Panc1 (cell line): ENCODE data around the gene ADGRB3. TPM values are rescaled to one million over a fixed set of nuclear protein-coding genes. Genes with fewer than 3 reads are reported as not detected.

ENCODE experiments used
- ATAC-seq: fragments of 200-7000 bp; cut with Tn5 transposase; 2 replicates; pipeline ENCODE4 v1.9.1; 2020; ENCODE audit warnings: mild to moderate bottlenecking, moderate library complexity
- BruUV-seq: library from RNA; stranded (reverse); fragments of 400-500 nt; replicated peaks from 2 replicates; lab custom pipeline; 2021; lab: Mats Ljungman, UMichigan
- CTCF ChIA-PET: fragments of 300-600 bp; sonication (Branson Sonifier 250); formaldehyde crosslinking; loops from one replicate; lab custom pipeline; 2022; ENCODE audit warnings: antibody characterized with exemption; lab: Charles Lee
- POLR2A ChIA-PET: fragments of 300-600 bp; sonication (Branson Sonifier 250); formaldehyde crosslinking; loops from one replicate; lab custom pipeline; 2022; ENCODE audit warnings: antibody characterized with exemption; lab: Charles Lee
- DNase-seq: peaks from one replicate; pipeline ENCODE4 v3.0.0-alpha.2; 2010; ENCODE audit warnings: low read depth, low spot score
- H3K27ac ChIP-seq: 2 replicates; pipeline ENCODE4 v1.5.1; 2011; ENCODE audit warnings: mild to moderate bottlenecking, low read length, inconsistent platforms
- H3K27me3 ChIP-seq: fragments of 200-500 bp; sonication (Bioruptor generic); 2 replicates; pipeline ENCODE4 v1.6.0; 2014; ENCODE audit warnings: low read length, inconsistent platforms; ENCODE audit not compliant: control insufficient read depth, insufficient read depth
- H3K36me3 ChIP-seq: fragments of 200-500 bp; sonication (Bioruptor generic); 2 replicates; pipeline ENCODE4 v1.5.1; 2014; ENCODE audit warnings: inconsistent platforms, mild to moderate bottlenecking, low read length, moderate library complexity; ENCODE audit not compliant: control insufficient read depth, insufficient read depth
- H3K4me1 ChIP-seq: 2 replicates; pipeline ENCODE4 v1.5.1; 2011; ENCODE audit warnings: inconsistent platforms, mild to moderate bottlenecking, low read length, moderate library complexity; ENCODE audit not compliant: control insufficient read depth, insufficient read depth
- H3K4me3 ChIP-seq, 2 experiments: 2 replicates each; pipeline ENCODE4 v1.5.1; 2011 to 2012; ENCODE audit warnings: low read depth in 2 of 2, low read length in 2 of 2, mild to moderate bottlenecking in 2 of 2, inconsistent platforms in 1 of 2, moderate library complexity in 1 of 2
- H3K9me3 ChIP-seq: fragments of 200-500 bp; sonication (Bioruptor generic); 2 replicates; pipeline ENCODE4 v1.5.1; 2014; ENCODE audit warnings: low read depth, mild to moderate bottlenecking, inconsistent platforms, low read length, moderate library complexity; ENCODE audit not compliant: control insufficient read depth, insufficient read depth
- POLR2AphosphoS5 ChIP-seq: IDR thresholded peaks from 2 replicates; pipeline ENCODE4 v1.6.1; 2012; ENCODE audit warnings: mild to moderate bottlenecking, low read depth, low read length, moderate library complexity
- SIN3A ChIP-seq: IDR thresholded peaks from 2 replicates; pipeline ENCODE4 v1.6.1; 2012; ENCODE audit warnings: low read depth, mild to moderate bottlenecking, low read length, moderate library complexity, borderline replicate concordance; ENCODE audit not compliant: insufficient read depth
- TCF7L2 ChIP-seq: IDR thresholded peaks from 2 replicates; pipeline ENCODE4 v1.6.1; 2011; ENCODE audit warnings: mild to moderate bottlenecking, low read depth, low read length, inconsistent platforms
- in situ Hi-C: cut with HindIII; loops from 2 replicates; pipeline ENCODE4 v1.10.0; 2016; ENCODE audit warnings: low sequenced_read_pairs, low pct_unique_long_range_greater_than_20kb
- intact Hi-C: fragments of 100-400 bp; cut with micrococcal nuclease; formaldehyde crosslinking; loops from one replicate; pipeline ENCODE4 v1.10.0; 2022; ENCODE audit not compliant: unreplicated experiment
- total RNA-seq: library from RNA; stranded (reverse); gene quantifications from one replicate; pipeline ENCODE4 v1.2.1, GENCODE V29; 2021; ENCODE audit not compliant: unreplicated experiment
- TF ChIP-seq, protein P1 (sequence below), 2 experiments: IDR thresholded peaks; 2 replicates each; pipeline ENCODE4 v1.6.1; 2011 to 2012; ENCODE audit warnings: low read depth in 2 of 2, control low read depth in 1 of 2, low read length in 1 of 2, mild to moderate bottlenecking in 1 of 2, moderate library complexity in 1 of 2; ENCODE audit not compliant: insufficient read depth in 1 of 2
- TF ChIP-seq, protein P2 (sequence below): fragments of 450-650 bp; IDR thresholded peaks from 2 replicates; pipeline ENCODE4 v1.5.1; 2017; ENCODE audit warnings: mild to moderate bottlenecking

ADGRB3 gene
- total RNA-seq, 1 experiment from 2014 or later: 0.10 TPM

DNA sequence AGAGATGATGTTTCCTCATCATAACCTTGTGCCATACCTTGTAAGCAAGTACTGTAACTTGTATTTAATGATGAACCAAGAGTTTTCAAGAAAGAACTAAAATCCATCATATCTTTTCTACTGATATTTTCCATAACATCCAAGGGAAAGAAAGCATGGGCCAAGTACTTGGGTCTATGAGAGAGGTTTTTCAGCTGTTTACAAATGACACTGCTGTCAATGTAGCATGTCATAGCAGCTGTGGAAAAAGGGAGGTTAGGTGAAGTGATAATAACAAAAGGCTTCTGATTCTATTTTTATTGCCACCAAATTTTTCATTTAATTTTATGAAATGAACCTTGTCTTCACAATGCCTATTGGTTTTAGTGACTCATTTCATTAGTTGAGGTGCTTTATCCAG, 679.4 kb downstream of the ADGRB3 start:
- Histone ChIP-seq H3K36me3 (no peaks in the 10 kb centered on the region), H3K9me3 (0 out of 2 replicates have a peak, but pooled peaks cover 2% of the 10 kb centered on the region), H3K27me3 (no peaks in the 10 kb centered on the region), H3K27ac (no peak overlapping the region), H3K4me3 (no peak overlapping the region), H3K4me1 (no peaks in the 10 kb centered on the region)
- no peak for DNase-seq
- ATAC-seq: no peak
- ChIA-PET POLR2A (no interaction called here), CTCF (no interaction called here)
- TF ChIP-seq POLR2AphosphoS5: no peak
- TF ChIP-seq, protein P1, sequence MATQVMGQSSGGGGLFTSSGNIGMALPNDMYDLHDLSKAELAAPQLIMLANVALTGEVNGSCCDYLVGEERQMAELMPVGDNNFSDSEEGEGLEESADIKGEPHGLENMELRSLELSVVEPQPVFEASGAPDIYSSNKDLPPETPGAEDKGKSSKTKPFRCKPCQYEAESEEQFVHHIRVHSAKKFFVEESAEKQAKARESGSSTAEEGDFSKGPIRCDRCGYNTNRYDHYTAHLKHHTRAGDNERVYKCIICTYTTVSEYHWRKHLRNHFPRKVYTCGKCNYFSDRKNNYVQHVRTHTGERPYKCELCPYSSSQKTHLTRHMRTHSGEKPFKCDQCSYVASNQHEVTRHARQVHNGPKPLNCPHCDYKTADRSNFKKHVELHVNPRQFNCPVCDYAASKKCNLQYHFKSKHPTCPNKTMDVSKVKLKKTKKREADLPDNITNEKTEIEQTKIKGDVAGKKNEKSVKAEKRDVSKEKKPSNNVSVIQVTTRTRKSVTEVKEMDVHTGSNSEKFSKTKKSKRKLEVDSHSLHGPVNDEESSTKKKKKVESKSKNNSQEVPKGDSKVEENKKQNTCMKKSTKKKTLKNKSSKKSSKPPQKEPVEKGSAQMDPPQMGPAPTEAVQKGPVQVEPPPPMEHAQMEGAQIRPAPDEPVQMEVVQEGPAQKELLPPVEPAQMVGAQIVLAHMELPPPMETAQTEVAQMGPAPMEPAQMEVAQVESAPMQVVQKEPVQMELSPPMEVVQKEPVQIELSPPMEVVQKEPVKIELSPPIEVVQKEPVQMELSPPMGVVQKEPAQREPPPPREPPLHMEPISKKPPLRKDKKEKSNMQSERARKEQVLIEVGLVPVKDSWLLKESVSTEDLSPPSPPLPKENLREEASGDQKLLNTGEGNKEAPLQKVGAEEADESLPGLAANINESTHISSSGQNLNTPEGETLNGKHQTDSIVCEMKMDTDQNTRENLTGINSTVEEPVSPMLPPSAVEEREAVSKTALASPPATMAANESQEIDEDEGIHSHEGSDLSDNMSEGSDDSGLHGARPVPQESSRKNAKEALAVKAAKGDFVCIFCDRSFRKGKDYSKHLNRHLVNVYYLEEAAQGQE (IDR thresholded peaks at IDR 0.05; ENCODE audit: insufficient read depth in 1 of 2, low read depth in 2 of 2, low read length in 1 of 2): no peak
- TF ChIP-seq, protein P2, sequence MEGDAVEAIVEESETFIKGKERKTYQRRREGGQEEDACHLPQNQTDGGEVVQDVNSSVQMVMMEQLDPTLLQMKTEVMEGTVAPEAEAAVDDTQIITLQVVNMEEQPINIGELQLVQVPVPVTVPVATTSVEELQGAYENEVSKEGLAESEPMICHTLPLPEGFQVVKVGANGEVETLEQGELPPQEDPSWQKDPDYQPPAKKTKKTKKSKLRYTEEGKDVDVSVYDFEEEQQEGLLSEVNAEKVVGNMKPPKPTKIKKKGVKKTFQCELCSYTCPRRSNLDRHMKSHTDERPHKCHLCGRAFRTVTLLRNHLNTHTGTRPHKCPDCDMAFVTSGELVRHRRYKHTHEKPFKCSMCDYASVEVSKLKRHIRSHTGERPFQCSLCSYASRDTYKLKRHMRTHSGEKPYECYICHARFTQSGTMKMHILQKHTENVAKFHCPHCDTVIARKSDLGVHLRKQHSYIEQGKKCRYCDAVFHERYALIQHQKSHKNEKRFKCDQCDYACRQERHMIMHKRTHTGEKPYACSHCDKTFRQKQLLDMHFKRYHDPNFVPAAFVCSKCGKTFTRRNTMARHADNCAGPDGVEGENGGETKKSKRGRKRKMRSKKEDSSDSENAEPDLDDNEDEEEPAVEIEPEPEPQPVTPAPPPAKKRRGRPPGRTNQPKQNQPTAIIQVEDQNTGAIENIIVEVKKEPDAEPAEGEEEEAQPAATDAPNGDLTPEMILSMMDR: no peak
- no peak for TF ChIP-seq TCF7L2
- no peak for TF ChIP-seq SIN3A
- BruUV-seq: no TSS peak
- intact Hi-C loops: no loop called here
- in situ Hi-C loops: no loop called here

DNA sequence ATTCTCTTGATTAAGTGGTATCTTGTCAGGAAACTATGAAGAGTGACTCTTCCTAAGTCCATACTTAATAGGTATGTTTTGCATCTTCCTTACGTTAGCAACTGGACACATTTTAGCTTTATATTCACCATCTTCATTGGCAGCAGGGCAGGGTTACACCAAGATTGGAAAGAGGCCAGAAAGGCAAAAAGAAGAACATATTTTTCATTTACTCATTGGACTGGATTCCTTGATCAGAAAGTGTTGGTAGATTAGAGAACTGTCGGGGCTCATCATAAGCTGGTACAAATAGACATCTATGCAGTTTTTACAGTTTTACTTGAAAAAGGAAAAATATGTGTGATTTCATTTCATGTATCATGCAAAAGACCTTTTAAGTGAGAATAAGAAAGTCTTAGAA, 696.8 kb downstream of the ADGRB3 start:
- H3K27me3 ChIP-seq: no peaks in the 10 kb centered on the region
- no peaks in the 10 kb centered on the region; the same call in 1 of the 2 replicates for H3K36me3 ChIP-seq
- H3K9me3 ChIP-seq: no peaks in the 10 kb centered on the region
- TF ChIP-seq SIN3A (no peak), POLR2AphosphoS5 (no peak), TCF7L2 (no peak)
- TF ChIP-seq, protein P2: no peak
- TF ChIP-seq, protein P1 (IDR thresholded peaks at IDR 0.05; ENCODE audit: insufficient read depth in 1 of 2, low read depth in 2 of 2, low read length in 1 of 2): no peak
- H3K27ac ChIP-seq: no peak overlapping the region
- CTCF ChIA-PET: no interaction called here
- no TSS peak for BruUV-seq
- no peaks in the 10 kb centered on the region for H3K4me1 ChIP-seq
- POLR2A ChIA-PET: no interaction called here
- DNase-seq (no peak), ATAC-seq (no peak)
- in situ Hi-C loops: no loop called here
- intact Hi-C loops: no loop called here
- no peak overlapping the region for H3K4me3 ChIP-seq
